ENCODE results near the gene ASCC3. TPM values are rescaled to one million over a fixed set of nuclear protein-coding genes. Genes with fewer than 3 reads are reported as not detected.

The ASCC3 gene
- total RNA-seq, 2 donors from 2014 or later = 35.7 to 56.2 TPM

GRCh38 chr6:100503043-100503705 is 378.0 kb downstream of the ASCC3 start:
- ATAC-seq (ENCODE audit: insufficient number of reproducible peaks, low FRiP score, low read depth) (no peak), DNase-seq (ENCODE audit: low spot score) (no peak)
- Histone ChIP-seq H3K27me3 (replicated peaks; ENCODE audit: insufficient read depth) (no peaks in the 10 kb centered on the region), H3K36me3 (no peaks in the 10 kb centered on the region), H3K9me3 (no peaks in the 10 kb centered on the region), H3K4me1 (ENCODE audit: control insufficient read depth in 1 of 2, low read depth in 2 of 2) (peaks cover 5 to 27% of the 10 kb centered on the region in 2 donors), H3K27ac (peak overlapping the region in 1 of 2 donors; percentile 82), H3K4me3 (no peak overlapping the region)
- TF ChIP-seq, protein P1, sequence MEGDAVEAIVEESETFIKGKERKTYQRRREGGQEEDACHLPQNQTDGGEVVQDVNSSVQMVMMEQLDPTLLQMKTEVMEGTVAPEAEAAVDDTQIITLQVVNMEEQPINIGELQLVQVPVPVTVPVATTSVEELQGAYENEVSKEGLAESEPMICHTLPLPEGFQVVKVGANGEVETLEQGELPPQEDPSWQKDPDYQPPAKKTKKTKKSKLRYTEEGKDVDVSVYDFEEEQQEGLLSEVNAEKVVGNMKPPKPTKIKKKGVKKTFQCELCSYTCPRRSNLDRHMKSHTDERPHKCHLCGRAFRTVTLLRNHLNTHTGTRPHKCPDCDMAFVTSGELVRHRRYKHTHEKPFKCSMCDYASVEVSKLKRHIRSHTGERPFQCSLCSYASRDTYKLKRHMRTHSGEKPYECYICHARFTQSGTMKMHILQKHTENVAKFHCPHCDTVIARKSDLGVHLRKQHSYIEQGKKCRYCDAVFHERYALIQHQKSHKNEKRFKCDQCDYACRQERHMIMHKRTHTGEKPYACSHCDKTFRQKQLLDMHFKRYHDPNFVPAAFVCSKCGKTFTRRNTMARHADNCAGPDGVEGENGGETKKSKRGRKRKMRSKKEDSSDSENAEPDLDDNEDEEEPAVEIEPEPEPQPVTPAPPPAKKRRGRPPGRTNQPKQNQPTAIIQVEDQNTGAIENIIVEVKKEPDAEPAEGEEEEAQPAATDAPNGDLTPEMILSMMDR (IDR thresholded peaks at IDR 0.05) = no peak

DNA sequence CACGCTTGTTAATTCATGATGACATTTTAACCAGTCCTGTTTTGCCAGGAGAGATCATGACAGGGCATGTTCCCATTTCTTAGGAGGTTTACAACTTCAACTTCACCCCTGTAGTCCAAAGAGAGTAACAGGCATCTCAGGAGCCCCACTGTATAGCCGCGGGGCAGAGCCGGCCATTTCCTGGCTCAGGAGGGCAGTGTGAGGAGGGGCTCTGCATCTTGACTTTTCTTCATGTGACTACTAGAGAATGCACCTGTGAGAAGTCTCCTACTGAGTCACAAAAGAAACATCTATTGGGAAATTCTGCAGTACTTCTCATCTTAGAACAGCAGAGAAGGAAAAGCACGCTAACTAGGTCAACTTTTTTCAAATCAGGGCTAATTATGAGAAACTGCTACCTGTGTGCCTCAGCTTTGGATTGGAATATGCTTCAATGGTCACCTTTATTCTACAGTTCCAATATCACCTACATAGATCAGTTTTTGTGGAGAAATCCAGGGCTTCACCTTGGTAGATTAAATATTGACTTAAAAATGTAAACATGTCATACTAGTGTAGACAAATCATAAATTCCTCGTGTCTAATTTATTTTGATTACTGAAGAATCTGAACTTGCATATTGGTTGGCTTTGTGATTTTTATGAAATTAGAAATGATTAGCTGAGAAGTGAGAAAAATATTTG is 387.8 kb downstream of the ASCC3 start:
- H3K4me3 ChIP-seq = no peak overlapping the region
- no peaks in the 10 kb centered on the region for H3K36me3 ChIP-seq
- no peaks in the 10 kb centered on the region for H3K4me1 ChIP-seq (ENCODE audit: control insufficient read depth in 1 of 2, low read depth in 2 of 2)
- H3K27ac ChIP-seq = no peak overlapping the region
- H3K27me3 ChIP-seq (replicated peaks; ENCODE audit: insufficient read depth) = no peaks in the 10 kb centered on the region
- no peaks in the 10 kb centered on the region for H3K9me3 ChIP-seq
- DNase-seq (ENCODE audit: low spot score) (no peak), ATAC-seq (ENCODE audit: insufficient number of reproducible peaks, low FRiP score, low read depth) (no peak)
- TF ChIP-seq, protein P1 (IDR thresholded peaks at IDR 0.05) = no peak

- DNase-seq (ENCODE audit: low spot score) (no peak), ATAC-seq (ENCODE audit: insufficient number of reproducible peaks, low FRiP score, low read depth) (no peak)
- Histone ChIP-seq H3K4me1 (ENCODE audit: control insufficient read depth in 1 of 2, low read depth in 2 of 2) (no peaks in the 10 kb centered on the region), H3K27me3 (replicated peaks; ENCODE audit: insufficient read depth) (no peaks in the 10 kb centered on the region), H3K9me3 (no peaks in the 10 kb centered on the region), H3K36me3 (no peaks in the 10 kb centered on the region), H3K4me3 (no peak overlapping the region), H3K27ac (no peak overlapping the region)
- TF ChIP-seq, protein P1 (IDR thresholded peaks at IDR 0.05) = no peak
Observed at GRCh38 chr6:100491952-100492670, 389.0 kb downstream of the ASCC3 start.

DNA sequence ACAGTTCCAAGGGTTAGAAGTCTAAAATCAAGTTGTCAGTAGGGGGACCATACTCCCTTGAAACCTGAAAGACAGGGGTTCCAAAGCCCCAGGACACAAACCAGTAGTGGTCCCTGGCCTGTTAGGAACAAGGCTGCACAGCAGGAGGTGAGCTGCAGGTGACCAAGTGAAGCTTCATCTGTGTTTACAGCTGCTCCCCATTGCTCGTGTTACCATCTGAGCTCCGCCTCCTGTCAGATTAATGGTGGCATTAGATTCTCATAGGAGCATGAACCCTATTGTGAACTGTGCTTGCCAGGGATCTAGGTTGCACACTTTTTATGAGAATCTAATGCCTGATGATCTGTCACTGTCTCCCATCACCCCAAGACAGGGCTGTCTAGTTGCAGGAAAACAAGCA is 391.1 kb downstream of the ASCC3 start:
- no peak for ATAC-seq (ENCODE audit: insufficient number of reproducible peaks, low FRiP score, low read depth)
- Histone ChIP-seq H3K27ac (no peak overlapping the region), H3K9me3 (no peaks in the 10 kb centered on the region), H3K4me3 (no peak overlapping the region), H3K4me1 (ENCODE audit: control insufficient read depth in 1 of 2, low read depth in 2 of 2) (no peaks in the 10 kb centered on the region), H3K27me3 (replicated peaks; ENCODE audit: insufficient read depth) (no peaks in the 10 kb centered on the region), H3K36me3 (no peaks in the 10 kb centered on the region)
- no peak for DNase-seq (ENCODE audit: low spot score)
- TF ChIP-seq, protein P1 (IDR thresholded peaks at IDR 0.05) = no peak

GRCh38 chr6:100488244-100488643 is 392.9 kb downstream of the ASCC3 start:
- ATAC-seq (ENCODE audit: insufficient number of reproducible peaks, low FRiP score, low read depth) (no peak), DNase-seq (ENCODE audit: low spot score) (no peak)
- Histone ChIP-seq H3K4me1 (ENCODE audit: control insufficient read depth in 1 of 2, low read depth in 2 of 2) (no peaks in the 10 kb centered on the region), H3K4me3 (no peak overlapping the region), H3K9me3 (no peaks in the 10 kb centered on the region), H3K36me3 (no peaks in the 10 kb centered on the region), H3K27me3 (replicated peaks; ENCODE audit: insufficient read depth) (no peaks in the 10 kb centered on the region), H3K27ac (no peak overlapping the region)
- TF ChIP-seq, protein P1 (IDR thresholded peaks at IDR 0.05) = no peak

Measured in thoracic aorta (tissue), 2 donors.